Activated T-cell treated with anti-CD3 and anti-CD28 coated beads, Interleukin-2, amount 50 U/mL, for 72 hours (primary cell): ENCODE measurements around the gene XXYLT1. TPM values are rescaled to one million over a fixed set of nuclear protein-coding genes. Genes with fewer than 3 reads are reported as not detected.
"Not testable (repeated sequence)": the region's sequence is repeated elsewhere in the genome, so short reads cannot be mapped to it uniquely, and the experiment has no call there.

Experiments used
- ATAC-seq, 2 donors: fragments of 150-1000 bp; cut with Tn5 transposase; replicated peaks in 1 of 2; 2 replicates each; pipeline ENCODE4 v1.10.0; 2021; ENCODE audit warnings: moderate library complexity in 2 of 2, mild to moderate bottlenecking in 1 of 2
- DNase-seq, 2 donors: peaks; one replicate each; pipeline ENCODE4 v3.0.0; 2021 to 2022; ENCODE audit warnings: mixed read lengths in 1 of 2
- H3K27ac Mint-ChIP-seq: one replicate; pipeline ENCODE4 v1.8.0; 2022; ENCODE audit warnings: mild to moderate bottlenecking, moderate library complexity, mixed read lengths
- H3K27me3 Mint-ChIP-seq: one replicate; pipeline ENCODE4 v1.8.0; 2022; ENCODE audit warnings: low read depth, mixed read lengths
- H3K36me3 Mint-ChIP-seq, 2 donors: one replicate each; pipeline ENCODE4 v1.8.0; 2022; ENCODE audit warnings: mixed read lengths in 2 of 2, mild to moderate bottlenecking in 1 of 2; ENCODE audit not compliant: insufficient read depth in 2 of 2
- H3K4me1 Mint-ChIP-seq: one replicate; pipeline ENCODE4 v1.8.0; 2022; ENCODE audit warnings: low read depth, mixed read lengths
- H3K4me3 Mint-ChIP-seq, 2 donors: one replicate each; pipeline ENCODE4 v1.8.0; 2022; ENCODE audit warnings: mild to moderate bottlenecking in 2 of 2, mixed read lengths in 2 of 2, moderate library complexity in 2 of 2
- H3K9me3 Mint-ChIP-seq, 2 donors: one replicate each; pipeline ENCODE4 v1.8.0; 2022; ENCODE audit warnings: mixed read lengths in 2 of 2
- total RNA-seq, 2 donors: library from RNA; stranded (reverse); gene quantifications; one replicate each; pipeline ENCODE4 v1.2.3, GENCODE V29; 2022

Gene XXYLT1
- total RNA-seq, 2 donors from 2014 or later, result 6.2 to 6.6 TPM

- no peak for ATAC-seq
- no peaks in the 10 kb centered on the region for H3K9me3 Mint-ChIP-seq
- no peaks in the 10 kb centered on the region for H3K27me3 Mint-ChIP-seq
- DNase-seq, result no peak
- no peak overlapping the region for H3K4me3 Mint-ChIP-seq
- H3K4me1 Mint-ChIP-seq, result peaks cover 7% of the 10 kb centered on the region
- no peaks in the 10 kb centered on the region for H3K36me3 Mint-ChIP-seq
- H3K27ac Mint-ChIP-seq, result no peak overlapping the region
Measured at GRCh38 chr3:195115600-195116406, 155.2 kb downstream of the XXYLT1 start.

- DNase-seq, result no peak
- Mint-ChIP-seq H3K27ac (no peak overlapping the region), H3K27me3 (no peaks in the 10 kb centered on the region), H3K9me3 (no peaks in the 10 kb centered on the region), H3K36me3 (no peaks in the 10 kb centered on the region), H3K4me1 (peaks cover 7% of the 10 kb centered on the region), H3K4me3 (no peak overlapping the region)
- no peak for ATAC-seq
Measured at GRCh38 chr3:195114786-195115599, 156.0 kb downstream of the XXYLT1 start.

- Mint-ChIP-seq H3K27me3 (no peaks in the 10 kb centered on the region), H3K4me1 (peaks cover 7% of the 10 kb centered on the region), H3K27ac (no peak overlapping the region), H3K36me3 (no peaks in the 10 kb centered on the region), H3K9me3 (no peaks in the 10 kb centered on the region), H3K4me3 (no peak overlapping the region)
- ATAC-seq (no peak), DNase-seq (no peak)
Measured at GRCh38 chr3:195113536-195114425, 157.2 kb downstream of the XXYLT1 start.

- ATAC-seq (no peak), DNase-seq (no peak)
- Mint-ChIP-seq H3K27ac (no peak overlapping the region), H3K27me3 (no peaks in the 10 kb centered on the region), H3K36me3 (no peaks in the 10 kb centered on the region), H3K9me3 (no peaks in the 10 kb centered on the region), H3K4me1 (peaks cover 4% of the 10 kb centered on the region), H3K4me3 (no peak overlapping the region)
Measured at GRCh38 chr3:195113048-195113447, 157.9 kb downstream of the XXYLT1 start.

- Mint-ChIP-seq H3K36me3 (no peaks in the 10 kb centered on the region), H3K27me3 (no peaks in the 10 kb centered on the region), H3K4me1 (no peaks in the 10 kb centered on the region), H3K27ac (no peak overlapping the region), H3K9me3 (no peaks in the 10 kb centered on the region), H3K4me3 (no peak overlapping the region)
- ATAC-seq (no peak), DNase-seq (no peak)
Measured at GRCh38 chr3:195112361-195112791, 158.6 kb downstream of the XXYLT1 start.

- Mint-ChIP-seq H3K4me3 (no peak overlapping the region), H3K4me1 (no peaks in the 10 kb centered on the region), H3K27me3 (no peaks in the 10 kb centered on the region), H3K27ac (no peak overlapping the region), H3K36me3 (no peaks in the 10 kb centered on the region), H3K9me3 (no peaks in the 10 kb centered on the region)
- no peak for ATAC-seq
- no peak for DNase-seq
Measured at GRCh38 chr3:195111766-195112165, 159.2 kb downstream of the XXYLT1 start.

GRCh38 chr3:195111319-195111705 is 159.6 kb downstream of the XXYLT1 start:
- H3K9me3 Mint-ChIP-seq, result no peaks in the 10 kb centered on the region
- H3K4me1 Mint-ChIP-seq, result peaks cover 3% of the 10 kb centered on the region
- no peak overlapping the region for H3K4me3 Mint-ChIP-seq
- no peaks in the 10 kb centered on the region for H3K27me3 Mint-ChIP-seq
- DNase-seq (no peak), ATAC-seq (no peak)
- H3K27ac Mint-ChIP-seq, result no peak overlapping the region
- no peaks in the 10 kb centered on the region for H3K36me3 Mint-ChIP-seq

GRCh38 chr3:195110647-195111318 is 160.2 kb downstream of the XXYLT1 start:
- Mint-ChIP-seq H3K36me3 (no peaks in the 10 kb centered on the region), H3K27me3 (no peaks in the 10 kb centered on the region), H3K4me3 (no peak overlapping the region), H3K27ac (no peak overlapping the region), H3K4me1 (peaks cover 7% of the 10 kb centered on the region), H3K9me3 (no peaks in the 10 kb centered on the region)
- ATAC-seq (no peak), DNase-seq (no peak)

GRCh38 chr3:195109098-195109657 is 161.8 kb downstream of the XXYLT1 start:
- ATAC-seq, result no peak
- Mint-ChIP-seq H3K36me3 (no peaks in the 10 kb centered on the region), H3K4me3 (no peak overlapping the region), H3K27ac (no peak overlapping the region), H3K27me3 (no peaks in the 10 kb centered on the region), H3K9me3 (no peaks in the 10 kb centered on the region), H3K4me1 (peaks cover 7% of the 10 kb centered on the region)
- no peak for DNase-seq

- peaks cover 7% of the 10 kb centered on the region for H3K4me1 Mint-ChIP-seq
- no peaks in the 10 kb centered on the region for H3K36me3 Mint-ChIP-seq
- H3K27ac Mint-ChIP-seq, result no peak overlapping the region
- ATAC-seq, result no peak
- H3K4me3 Mint-ChIP-seq, result no peak overlapping the region
- no peak for DNase-seq
- no peaks in the 10 kb centered on the region for H3K27me3 Mint-ChIP-seq
- no peaks in the 10 kb centered on the region for H3K9me3 Mint-ChIP-seq
Measured at GRCh38 chr3:195107593-195107992, 163.4 kb downstream of the XXYLT1 start.

GRCh38 chr3:195107031-195107430 is 163.9 kb downstream of the XXYLT1 start:
- not testable (repeated sequence) for H3K27ac Mint-ChIP-seq, ATAC-seq, H3K4me1 Mint-ChIP-seq, H3K4me3 Mint-ChIP-seq, DNase-seq, H3K9me3 Mint-ChIP-seq, H3K27me3 Mint-ChIP-seq, H3K36me3 Mint-ChIP-seq

GRCh38 chr3:195106418-195106906 is 164.5 kb downstream of the XXYLT1 start:
- Mint-ChIP-seq H3K27ac (no peak overlapping the region), H3K4me1 (peaks cover 7% of the 10 kb centered on the region), H3K4me3 (peak overlapping the region; percentile 68 to 80), H3K27me3 (no peaks in the 10 kb centered on the region), H3K9me3 (no peaks in the 10 kb centered on the region), H3K36me3 (no peaks in the 10 kb centered on the region)
- DNase-seq (peak; percentile 74 to 83), ATAC-seq (peak; percentile 91 to 96)
